Prostate gland (tissue), 1 donor: ENCODE results near the gene L3HYPDH.

Experiments
- POLR2A ChIP-seq: fragments of 450-650 bp; IDR thresholded peaks from one replicate; pipeline ENCODE4 v1.6.1; 2016; ENCODE audit warnings: antibody characterized with exemption, mild to moderate bottlenecking
- POLR2AphosphoS5 ChIP-seq: sonication (generic); formaldehyde crosslinking; IDR thresholded peaks from one replicate; pipeline ENCODE4 v1.6.1; 2017; ENCODE audit warnings: antibody characterized with exemption

GRCh38 chr14:59509101-59509500, 24.9 kb upstream of the L3HYPDH start:
- no peak for TF ChIP-seq POLR2AphosphoS5
- no peak for TF ChIP-seq POLR2A
